Spleen (tissue), 7 donors: Measurements from ENCODE around the gene NKTR.

Experiments
- CTCF ChIP-seq, 11 experiments: fragments of 200-600 bp in 7 of 11; fragments of 450-650 bp in 4 of 11; sonication (generic) in 4 of 11; IDR thresholded peaks in 8 of 11; conservative IDR thresholded peaks in 3 of 11; 1 replicate in 7 of 11; 2 replicates in 4 of 11; pipeline versions ENCODE4 v1.4.0 to v1.8.0; 2016 to 2021; ENCODE audit warnings: antibody characterized with exemption in 11 of 11, inconsistent platforms in 4 of 11, mild to moderate bottlenecking in 1 of 11
- POLR2AphosphoS5 ChIP-seq, 3 donors: sonication (generic); formaldehyde crosslinking; IDR thresholded peaks; one replicate each; pipeline ENCODE4 v1.5.1; 2017; ENCODE audit warnings: antibody characterized with exemption in 3 of 3
- donor health status: DM: no; HTN: no; CAD: no; lungs with moderate emphysema.
- donor health status: DM: no; HTN: no; CAD: no.
- donor health status: DM: no; HTN: no; CAD: no.

DNA sequence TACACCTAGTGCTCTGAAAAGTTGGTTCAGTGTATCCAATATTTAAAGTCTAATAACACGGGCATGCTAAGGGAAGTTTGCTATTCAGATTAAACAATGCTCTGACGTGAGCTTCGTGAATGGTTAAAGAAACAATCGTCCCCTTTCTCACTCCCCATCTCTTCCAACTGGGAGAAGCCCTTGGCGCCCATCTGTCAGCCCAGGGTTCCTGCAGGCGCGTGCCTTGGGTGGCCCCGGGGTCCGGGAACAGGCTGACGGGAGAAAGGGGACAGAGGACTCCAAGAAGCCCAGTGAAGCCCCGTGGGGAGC, 19.1 kb upstream of the NKTR start:
- TF ChIP-seq CTCF (IDR thresholded peaks at IDR 0.05 in 8 of 11, conservative IDR thresholded peaks at IDR 0.05 in 3 of 11), result no peak
- no peak for TF ChIP-seq POLR2AphosphoS5 (IDR thresholded peaks at IDR 0.05)
